ENCODE measurements around the gene ARMC6. TPM values are rescaled to one million over a fixed set of nuclear protein-coding genes. Genes with fewer than 3 reads are reported as not detected.

Gene ARMC6
- total and polyA plus RNA-seq, 2 of the 13 experiments (the other 11 are each of a cell fraction or from before 2014, with no cell fraction given): 16.2 to 36.8 TPM

DNA sequence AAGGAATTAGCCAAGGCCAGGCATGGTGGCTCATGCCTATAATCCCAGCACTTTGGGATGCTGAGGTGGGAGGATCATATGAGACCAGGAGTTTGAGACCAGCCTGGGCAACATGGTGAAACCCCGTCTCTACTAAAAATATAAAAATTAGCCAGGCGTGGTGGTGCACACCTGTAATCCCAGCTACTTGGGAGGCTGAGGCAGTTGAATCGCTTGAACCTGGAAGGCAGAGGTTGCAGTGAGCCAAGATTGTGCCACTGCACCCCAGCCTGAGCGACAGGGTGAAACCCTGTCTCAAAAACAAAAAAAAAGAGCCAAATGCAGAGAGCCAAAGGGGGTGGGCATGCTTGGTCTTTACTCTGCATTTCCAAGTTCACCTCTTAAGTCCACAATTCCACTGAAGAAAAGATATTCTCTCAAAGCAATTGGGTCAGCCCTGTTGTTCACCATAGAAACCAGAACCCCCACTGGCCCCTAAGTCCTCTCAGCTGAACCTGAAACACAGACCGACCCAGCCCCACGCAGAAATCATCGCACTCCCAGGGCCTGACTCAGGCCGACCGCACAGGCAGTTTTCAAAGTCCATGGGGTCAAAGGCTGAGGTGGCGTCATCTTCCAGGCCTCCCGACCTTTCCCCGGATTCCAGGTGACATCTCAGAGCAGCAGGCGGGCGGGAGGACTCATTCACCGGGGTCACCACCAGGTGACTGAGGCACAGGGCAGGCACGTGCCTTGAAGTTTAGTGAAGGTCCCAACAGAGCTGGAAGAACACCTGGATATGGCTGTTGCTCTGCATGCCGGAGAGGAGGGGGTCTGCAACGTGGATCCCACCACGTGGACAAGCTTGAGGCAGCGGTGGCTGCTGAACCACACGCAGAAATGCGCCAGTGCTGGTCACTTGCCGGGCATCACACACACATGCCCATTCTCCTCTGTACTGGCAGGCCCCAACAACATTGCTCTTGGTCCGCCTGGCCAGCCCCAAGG lies 63.5 kb downstream of the ARMC6 start (continued):
- TF ChIP-seq BRF2 (CRISPR knock-in tag; IDR thresholded peaks at IDR 0.05): peak; percentile 54; the same call in 1 of the 2 replicates
- no peak for TF ChIP-seq SMARCC2 (IDR thresholded peaks at IDR 0.05)
- no peak; the same call in 1 of the 2 replicates for TF ChIP-seq NFYB (CRISPR knock-in tag; IDR thresholded peaks at IDR 0.05)
- peak; percentile 70; the same call in 1 of the 2 replicates for TF ChIP-seq IRX3 (CRISPR knock-in tag; IDR thresholded peaks at IDR 0.05; ENCODE audit: borderline replicate concordance, low read depth)
- peak; percentile 100 for TF ChIP-seq PPARG (CRISPR knock-in tag; conservative IDR thresholded peaks at IDR 0.05)
- TF ChIP-seq ZNF790 (CRISPR knock-in tag; IDR thresholded peaks at IDR 0.05; ENCODE audit: borderline replicate concordance): no peak
- peak; percentile 36 for TF ChIP-seq ZNF883 (CRISPR knock-in tag; IDR thresholded peaks at IDR 0.05; ENCODE audit: not compliant biosample characterization)
- peak; percentile 93 for TF ChIP-seq ZNF605 (CRISPR knock-in tag; IDR thresholded peaks at IDR 0.05)
- TF ChIP-seq REXO4 (CRISPR knock-in tag; IDR thresholded peaks at IDR 0.05; ENCODE audit: borderline replicate concordance): no peak
- no peak; the same call in 1 of the 2 replicates for TF ChIP-seq ELF1 (CRISPR knock-in tag; IDR thresholded peaks at IDR 0.05)
- no peak for TF ChIP-seq ZNF549 (CRISPR knock-in tag; IDR thresholded peaks at IDR 0.05)
- peak; percentile 89; the same call in 1 of the 2 replicates for TF ChIP-seq ZNF292 (CRISPR knock-in tag; IDR thresholded peaks at IDR 0.05; ENCODE audit: borderline replicate concordance, low read depth)
- TF ChIP-seq SRY (CRISPR knock-in tag; IDR thresholded peaks at IDR 0.05): no peak; the same call in 1 of the 2 replicates
- no peak for TF ChIP-seq ZNF563 (CRISPR knock-in tag; IDR thresholded peaks at IDR 0.05)
- peak; percentile 69 for TF ChIP-seq GABPB1 (CRISPR knock-in tag; IDR thresholded peaks at IDR 0.05)
- TF ChIP-seq NAIF1 (CRISPR knock-in tag; IDR thresholded peaks at IDR 0.05; ENCODE audit: borderline replicate concordance): no peak
- no peak for TF ChIP-seq ZNF615 (CRISPR knock-in tag; IDR thresholded peaks at IDR 0.05; ENCODE audit: borderline replicate concordance)
- TF ChIP-seq GPN1 (CRISPR knock-in tag; IDR thresholded peaks at IDR 0.05; ENCODE audit: borderline replicate concordance): no peak
- 0 out of 2 replicates have a peak, but pooled peaks have one; percentile 37 for TF ChIP-seq ZNF235 (CRISPR knock-in tag; IDR thresholded peaks at IDR 0.05; ENCODE audit: borderline replicate concordance)

All from HepG2 (cell line).